ENCODE data around the gene RCSD1. TPM values are rescaled to one million over a fixed set of nuclear protein-coding genes. Genes with fewer than 3 reads are reported as not detected.

RCSD1 gene
- total and polyA plus RNA-seq, 10 of the 15 experiments (the other 5 are each of a cell fraction or from before 2014, with no cell fraction given): 11.4 to 78.3 (median 71.6) TPM

DNA sequence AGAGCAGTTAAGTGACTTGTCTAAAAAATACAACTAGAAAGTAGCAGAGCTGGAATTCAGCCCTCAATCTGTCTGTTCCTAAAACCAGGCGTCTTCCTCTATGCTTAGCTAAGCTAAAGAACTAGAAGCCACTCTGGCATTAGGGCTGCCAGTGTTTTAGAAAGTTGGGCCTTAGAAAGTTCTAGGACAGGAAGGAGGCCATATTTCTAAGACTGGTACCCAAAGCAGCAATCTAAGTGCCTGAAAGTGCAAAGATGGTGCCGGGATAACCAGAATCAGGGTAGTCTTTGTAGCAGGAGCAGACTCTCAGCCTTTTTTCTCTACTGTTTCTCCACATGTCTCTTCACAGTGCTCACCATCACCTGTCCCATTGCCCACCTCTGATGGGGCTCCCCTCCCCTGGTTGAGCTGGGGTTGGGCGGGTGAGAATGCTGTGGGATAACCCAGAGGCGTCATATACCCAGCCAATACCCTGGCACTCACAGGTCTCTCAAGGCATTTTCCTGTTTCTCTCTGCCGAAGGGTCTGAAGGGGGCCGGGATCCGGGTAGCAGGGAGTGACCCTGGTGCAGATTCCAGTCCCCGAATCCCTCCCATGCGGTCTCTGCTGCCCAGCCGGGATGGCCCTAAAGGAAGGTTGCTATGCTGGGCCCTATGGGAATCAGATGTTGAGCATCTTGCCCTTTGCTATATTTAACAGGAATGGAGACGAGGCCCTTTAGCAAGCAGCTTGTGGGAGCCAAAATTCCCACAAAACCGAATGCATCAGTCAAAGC, 1.1 kb upstream of the RCSD1 start:
- Histone ChIP-seq H3K4me2 (ENCODE audit: control insufficient read depth, insufficient read depth) (peak overlapping the region; percentile 99), H3K79me2 (ENCODE audit: control insufficient read depth, insufficient read depth, low read length) (peaks cover 55% of the 10 kb centered on the region), H3K36me3 (ENCODE audit: control insufficient read depth in 2 of 2, insufficient read depth in 2 of 2, low read length in 1 of 2) (no peaks in the 10 kb centered on the region; a peak in 1 of 4 replicates), H3K9me3 (replicated peaks; ENCODE audit: control insufficient read depth, insufficient read depth, low read length) (peaks cover 3% of the 10 kb centered on the region; the same call in 1 of the 3 replicates), H3K27ac (ENCODE audit: control insufficient read depth, insufficient read depth) (peak overlapping the region; percentile 94), H3K4me1 (ENCODE audit: control insufficient read depth, insufficient read depth, low read length) (peaks cover 30% of the 10 kb centered on the region), H3K27me3 (replicated peaks in 1 of 2; ENCODE audit: control insufficient read depth in 2 of 2, insufficient read depth in 2 of 2, low read length in 1 of 2) (no peaks in the 10 kb centered on the region), H2AFZ (ENCODE audit: control insufficient read depth, low read depth, low read length) (peak overlapping the region; percentile 45; the same call in 1 of the 2 replicates), H3K9ac (ENCODE audit: control insufficient read depth, insufficient read depth, low read length) (peak overlapping the region; percentile 92), H4K20me1 (ENCODE audit: control insufficient read depth, insufficient read depth) (no peaks in the 10 kb centered on the region), H3K4me3 (peak overlapping the region; percentile 79)
- no peak for TF ChIP-seq CREM (IDR thresholded peaks at IDR 0.05; ENCODE audit: low read depth)
- TF ChIP-seq POU2F2 (IDR thresholded peaks at IDR 0.05; ENCODE audit: borderline replicate concordance, low read depth, low read length): 0 out of 3 replicates have a peak, but pooled peaks have one; percentile 28
- TF ChIP-seq YY1 (IDR thresholded peaks at IDR 0.05; ENCODE audit: low read depth, low read length): peak; percentile 63
- no peak for TF ChIP-seq USF1 (IDR thresholded peaks at IDR 0.05; ENCODE audit: borderline replicate concordance, extremely low read length, insufficient read depth, low read depth, low read length)
- peak; percentile 7; the same call in 1 of the 2 replicates for TF ChIP-seq CREB1 (IDR thresholded peaks at IDR 0.05; ENCODE audit: low read depth)
- ChIA-PET SMC1A (ENCODE audit: uncharacterized antibody, unreplicated experiment) (interaction anchor here (0.8 to 12.4 kb wide), 11 partner anchors 7 to 84 kb away, joined by 3 to 170 read pairs (median 8); no protein-coding TSS in a partner anchor), RAD21 (ENCODE audit: unreplicated experiment) (interaction anchor here (1.0 to 13.0 kb wide), 11 partner anchors 8 to 408 kb away, joined by 3 to 159 read pairs (median 9); partner anchors contain the start of gene POU2F1), POLR2A (interaction anchor here (0.9 to 8.1 kb wide), 13 partner anchors 8 to 307 kb away, joined by 3 to 84 read pairs (median 9); no protein-coding TSS in a partner anchor), CTCF (interaction anchor here (1.0 to 3.1 kb wide), 8 partner anchors 28 to 88 kb away, joined by 3 to 21 read pairs (median 6); no protein-coding TSS in a partner anchor)
- in situ Hi-C loops (cut with MboI) (no loop called here), intact Hi-C loops (cut with micrococcal nuclease; ENCODE audit: unreplicated experiment) (loop anchor here (1.0 kb wide), 1 partner anchor 47 kb away; no protein-coding TSS in a partner anchor)
- peak; percentile 3 for ATAC-seq
- 1% methylated on average over 12 of the region's 12 CpGs for WGBS (ENCODE audit: insufficient coverage, insufficient replicate concordance, low lambda C conversion rate, missing lambda C conversion rate)
- no TSS peak for BruUV-seq (replicated peaks)
- no peak for DNase-seq (ENCODE audit: low read depth, low spot score)
- no peak for FAIRE-seq

Data from GM12878 (cell line).